Activated naive CD4-positive, alpha-beta T cell treated with anti-CD3 and anti-CD28 coated beads, Interleukin-2, amount 50 U/mL, for 16 hours (primary cell): ENCODE data around the gene MMP26.
"Not testable (repeated sequence)": the region's sequence is repeated elsewhere in the genome, so short reads cannot be mapped to it uniquely, and the experiment has no call there.

Experiments used
- DNase-seq: peaks from one replicate; pipeline ENCODE4 v3.0.0-alpha.2; 2020

Gene MMP26

GRCh38 chr11:4704054-4704789, at the start of gene MMP26:
Gene MMP26, plus strand, starts transcription at chr11:4704784.
- no peak for DNase-seq

- no peak for DNase-seq
Measured at GRCh38 chr11:4658629-4659445, 45.7 kb upstream of the MMP26 start.

GRCh38 chr11:4662876-4663275, 41.7 kb upstream of the MMP26 start:
- DNase-seq: no peak

- DNase-seq: no peak
Measured at GRCh38 chr11:4664183-4664582, 40.4 kb upstream of the MMP26 start.

- no peak for DNase-seq
Measured at GRCh38 chr11:4664786-4665185, 39.8 kb upstream of the MMP26 start.

GRCh38 chr11:4665424-4665823, 39.2 kb upstream of the MMP26 start:
- no peak for DNase-seq

- no peak for DNase-seq
Measured at GRCh38 chr11:4671741-4672140, 32.8 kb upstream of the MMP26 start.

- DNase-seq: no peak
Measured at GRCh38 chr11:4672470-4672869, 32.1 kb upstream of the MMP26 start.

GRCh38 chr11:4673781-4674180, 30.8 kb upstream of the MMP26 start:
- DNase-seq: no peak

- no peak for DNase-seq
Measured at GRCh38 chr11:4677948-4678347, 26.6 kb upstream of the MMP26 start.

GRCh38 chr11:4680341-4680740, 24.2 kb upstream of the MMP26 start:
- no peak for DNase-seq

GRCh38 chr11:4682623-4683419, 21.8 kb upstream of the MMP26 start:
- DNase-seq: no peak

GRCh38 chr11:4684631-4685285, 19.8 kb upstream of the MMP26 start:
- no peak for DNase-seq

GRCh38 chr11:4695442-4695841, 9.1 kb upstream of the MMP26 start:
- no peak for DNase-seq

- no peak for DNase-seq
Measured at GRCh38 chr11:4697585-4697984, 7.0 kb upstream of the MMP26 start, which contains the start of gene OR51E2. Gene OR51E2, minus strand, starts transcription at chr11:4697853. Its CDS starts 15,142 bp downstream, at chr11:4682711.

- no peak for DNase-seq
Measured at GRCh38 chr11:4699697-4700435, 4.7 kb upstream of the MMP26 start.

GRCh38 chr11:4700436-4700820, 4.2 kb upstream of the MMP26 start:
- no peak for DNase-seq

GRCh38 chr11:4704790-4705334, 278 bp downstream of the MMP26 start:
- DNase-seq: no peak

- DNase-seq: no peak
Measured at GRCh38 chr11:4713241-4713640, 8.7 kb downstream of the MMP26 start.

GRCh38 chr11:4714300-4714699, 9.7 kb downstream of the MMP26 start:
- DNase-seq: no peak

GRCh38 chr11:4722616-4723534, 18.3 kb downstream of the MMP26 start:
- DNase-seq: not testable (repeated sequence)
